ENCODE data around the gene SF3B5. TPM values are rescaled to one million over a fixed set of nuclear protein-coding genes. Genes with fewer than 3 reads are reported as not detected.

Gene SF3B5
- total and polyA plus RNA-seq, 2 of the 8 experiments (the other 6 are each of a cell fraction or from before 2014, with no cell fraction given) = 195 to 588 TPM

DNA sequence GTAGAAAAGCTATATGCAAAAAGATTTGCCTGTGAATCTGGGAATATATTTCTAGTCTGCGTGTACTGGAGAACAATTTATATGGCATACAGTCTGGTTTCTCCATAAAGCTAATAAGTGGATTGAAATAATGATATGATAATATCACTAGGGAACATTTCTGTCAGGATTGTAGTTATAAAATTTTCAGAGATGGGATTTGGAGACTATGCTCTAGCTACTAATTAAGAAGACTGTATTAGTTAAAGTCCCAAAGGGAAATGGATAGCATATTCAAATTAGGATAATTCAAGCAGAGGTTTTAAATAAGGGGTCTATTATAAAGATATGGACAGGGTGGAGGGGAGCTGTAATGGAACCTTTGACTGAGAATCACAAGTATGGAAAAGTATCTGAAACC lies 47.7 kb upstream of the SF3B5 start:
- Histone ChIP-seq H3K4ac (replicated peaks; ENCODE audit: insufficient read length, low read depth, low read length) (no peak overlapping the region), H3K56ac (replicated peaks; ENCODE audit: insufficient read length, low read depth, low read length) (no peak overlapping the region), H3K23me2 (ENCODE audit: low read depth, low read length) (no peaks in the 10 kb centered on the region), H4K8ac (ENCODE audit: extremely low read depth, insufficient read depth, low read length) (no peak overlapping the region), H2BK12ac (ENCODE audit: low read depth, low read length) (no peak overlapping the region), H2BK5ac (ENCODE audit: low read depth, low read length) (no peak overlapping the region), H4K91ac (replicated peaks; ENCODE audit: insufficient read length, low read length) (no peak overlapping the region), H4K20me1 (replicated peaks in 1 of 2; ENCODE audit: control insufficient read depth in 1 of 2, insufficient read depth in 2 of 2, low read length in 2 of 2) (no peaks in the 10 kb centered on the region), H4K5ac (ENCODE audit: insufficient read length, low read depth, low read length) (no peak overlapping the region), H2BK15ac (ENCODE audit: low read length) (no peak overlapping the region), H2BK20ac (ENCODE audit: low read length) (no peak overlapping the region), H2AFZ (ENCODE audit: low read length) (no peak overlapping the region), H3K23ac (ENCODE audit: insufficient read length) (no peak overlapping the region), H3K4me1 (replicated peaks in 1 of 4; ENCODE audit: control insufficient read depth in 3 of 4, insufficient read depth in 4 of 4, low read length in 3 of 4) (no peaks in the 10 kb centered on the region), H3K36me3 (ENCODE audit: control insufficient read depth in 2 of 4, insufficient read depth in 4 of 4, low read length in 3 of 4) (no peaks in the 10 kb centered on the region), H3K79me1 (ENCODE audit: low read depth, low read length) (no peaks in the 10 kb centered on the region; the same call in 1 of the 2 replicates), H3K9ac (replicated peaks in 1 of 4; ENCODE audit: extremely low read depth in 1 of 4, low read depth in 3 of 4, low read length in 3 of 4) (no peak overlapping the region), H3K4me3 (ENCODE audit: extremely low read depth in 1 of 4, insufficient read depth in 2 of 4, low read depth in 3 of 4, low read length in 4 of 4) (no peak overlapping the region), H3K27me3 (replicated peaks in 1 of 4; ENCODE audit: control insufficient read depth in 3 of 4, extremely low read depth in 1 of 4, insufficient read depth in 3 of 4, low read length in 3 of 4) (no peaks in the 10 kb centered on the region; a peak in 1 of 7 replicates), H3K79me2 (ENCODE audit: control insufficient read depth in 1 of 2, insufficient read depth in 2 of 2, low read length in 2 of 2) (no peaks in the 10 kb centered on the region), H3K27ac (ENCODE audit: low read depth, low read length) (no peak overlapping the region), H3K9me3 (ENCODE audit: insufficient read depth in 2 of 2, low read depth in 1 of 2, low read length in 1 of 2) (no peaks in the 10 kb centered on the region), H3K18ac (ENCODE audit: extremely low read depth, low read length) (no peak overlapping the region), H2BK120ac (replicated peaks; ENCODE audit: low read depth, low read length) (no peak overlapping the region), H3K14ac (ENCODE audit: insufficient read length) (no peak overlapping the region), H3K4me2 (ENCODE audit: insufficient read depth in 1 of 2, low read depth in 2 of 2, low read length in 2 of 2) (no peak overlapping the region), H2AK5ac (ENCODE audit: low read depth, low read length) (no peak overlapping the region)
- TF ChIP-seq SP2 (IDR thresholded peaks at IDR 0.05; ENCODE audit: low read length) = no peak
- FAIRE-seq = no peak
- CTCF ChIA-PET (ENCODE audit: partially characterized antibody) = interaction anchor here (0.7 to 2.3 kb wide), 3 partner anchors 10 to 203 kb away, joined by 3 to 5 read pairs (median 3); no protein-coding TSS in a partner anchor
- DNase-seq (ENCODE audit: low read depth in 1 of 2, low spot score in 2 of 2) = no peak
- WGBS, 2 experiments (ENCODE audit: extremely low coverage in 1 of 2, insufficient coverage in 1 of 2, insufficient read length in 1 of 2, insufficient replicate concordance in 2 of 2, low coverage in 1 of 2, low lambda C conversion rate in 2 of 2, missing lambda C conversion rate in 1 of 2) = 90% methylated on average over 1 of the region's 1 CpG; no CpG with 5 or more reads in 1 of the 2 experiments
- POLR2A ChIA-PET (ENCODE audit: partially characterized antibody) = no interaction called here
